ENCODE data around the gene CPNE8. TPM values are rescaled to one million over a fixed set of nuclear protein-coding genes. Genes with fewer than 3 reads are reported as not detected.

Gene CPNE8
- total RNA-seq, 2 donors from 2014 or later, result 7.6 to 9.6 TPM

- DNase-seq (no peak), ATAC-seq (no peak)
- Histone ChIP-seq H3K27ac (no peak overlapping the region), H3K4me3 (no peak overlapping the region), H3K4me1 (no peaks in the 10 kb centered on the region), H3K36me3 (replicated peaks in 1 of 2; ENCODE audit: insufficient read depth in 1 of 2, low read depth in 2 of 2) (peaks cover 0 to 2% of the 10 kb centered on the region in 2 donors), H3K27me3 (no peaks in the 10 kb centered on the region), H3K9me3 (no peaks in the 10 kb centered on the region)
- intact Hi-C loops (cut with DNase I), result no loop called here
- no peak for TF ChIP-seq POLR2A (IDR thresholded peaks at IDR 0.05)
- no peak for TF ChIP-seq CTCF (IDR thresholded peaks at IDR 0.05)
- 81 to 100% methylated on average over 1 of the region's 1 CpG for WGBS, 2 donors
Observed at GRCh38 chr12:38776647-38777046, 128.7 kb downstream of the CPNE8 start.

- H3K4me1 ChIP-seq, result no peaks in the 10 kb centered on the region
- ATAC-seq (no peak), DNase-seq (no peak)
- H3K36me3 ChIP-seq (replicated peaks in 1 of 2; ENCODE audit: insufficient read depth in 1 of 2, low read depth in 2 of 2), result peaks cover 0 to 2% of the 10 kb centered on the region in 2 donors
- intact Hi-C loops (cut with DNase I), result no loop called here
- H3K9me3 ChIP-seq, result no peaks in the 10 kb centered on the region
- H3K4me3 ChIP-seq, result no peak overlapping the region
- H3K27me3 ChIP-seq, result no peaks in the 10 kb centered on the region
- H3K27ac ChIP-seq, result no peak overlapping the region
- TF ChIP-seq POLR2A (IDR thresholded peaks at IDR 0.05) (no peak), CTCF (IDR thresholded peaks at IDR 0.05) (no peak)
Observed at GRCh38 chr12:38775457-38775856, 129.9 kb downstream of the CPNE8 start.

GRCh38 chr12:38772437-38772836 lies 133.0 kb downstream of the CPNE8 start:
- Histone ChIP-seq H3K36me3 (replicated peaks in 1 of 2; ENCODE audit: insufficient read depth in 1 of 2, low read depth in 2 of 2) (peaks cover 0 to 2% of the 10 kb centered on the region in 2 donors), H3K27me3 (no peaks in the 10 kb centered on the region), H3K9me3 (no peaks in the 10 kb centered on the region), H3K27ac (no peak overlapping the region), H3K4me1 (no peaks in the 10 kb centered on the region), H3K4me3 (no peak overlapping the region)
- DNase-seq (no peak), ATAC-seq (no peak)
- intact Hi-C loops (cut with DNase I), result no loop called here
- TF ChIP-seq POLR2A (IDR thresholded peaks at IDR 0.05), result no peak
- TF ChIP-seq CTCF (IDR thresholded peaks at IDR 0.05), result no peak
- WGBS, 2 donors, result 64 to 68% methylated on average over 2 of the region's 2 CpGs

- TF ChIP-seq CTCF (IDR thresholded peaks at IDR 0.05) (no peak), POLR2A (IDR thresholded peaks at IDR 0.05) (no peak)
- ATAC-seq, result no peak
Observed at GRCh38 chr12:38771871-38772270, 133.5 kb downstream of the CPNE8 start.

GRCh38 chr12:38761636-38762342 lies 143.6 kb downstream of the CPNE8 start:
- no peak overlapping the region for H3K4me3 ChIP-seq
- no peaks in the 10 kb centered on the region for H3K27me3 ChIP-seq
- WGBS, 2 donors, result 73 to 74% methylated on average over 3 of the region's 3 CpGs
- H3K27ac ChIP-seq, result no peak overlapping the region
- H3K9me3 ChIP-seq, result no peaks in the 10 kb centered on the region
- no peak for DNase-seq
- no peaks in the 10 kb centered on the region for H3K4me1 ChIP-seq
- ATAC-seq, result no peak
- intact Hi-C loops (cut with DNase I), result no loop called here
- no peaks in the 10 kb centered on the region for H3K36me3 ChIP-seq (replicated peaks in 1 of 2; ENCODE audit: insufficient read depth in 1 of 2, low read depth in 2 of 2)
- no peak for TF ChIP-seq POLR2A (IDR thresholded peaks at IDR 0.05)
- no peak for TF ChIP-seq CTCF (IDR thresholded peaks at IDR 0.05)

More at GRCh38 chr12:38771871-38772270, 133.5 kb downstream of the CPNE8 start:
- H3K4me1 ChIP-seq, result no peaks in the 10 kb centered on the region
- intact Hi-C loops (cut with DNase I), result no loop called here
- WGBS, 2 donors, result 52 to 67% methylated on average over 1 of the region's 1 CpG
- no peak overlapping the region for H3K27ac ChIP-seq
- peaks cover 0 to 2% of the 10 kb centered on the region in 2 donors for H3K36me3 ChIP-seq (replicated peaks in 1 of 2; ENCODE audit: insufficient read depth in 1 of 2, low read depth in 2 of 2)
- H3K4me3 ChIP-seq, result no peak overlapping the region
- no peaks in the 10 kb centered on the region for H3K27me3 ChIP-seq
- DNase-seq, result no peak
- H3K9me3 ChIP-seq, result no peaks in the 10 kb centered on the region

Data from body of pancreas (tissue), 4 donors.